GM18858 (cell line): ENCODE measurements around the gene PNPLA5.
"Not testable (repeated sequence)": the region's sequence is repeated elsewhere in the genome, so short reads cannot be mapped to it uniquely, and the experiment has no call there.

Experiments used
- ATAC-seq: cut with Tn5 transposase; IDR thresholded peaks from one replicate; pipeline ENCODE4 v1.9.1; 2021; ENCODE audit not compliant: unreplicated experiment

PNPLA5 gene

GRCh38 chr22:43882122-43882767, 9.6 kb downstream of the PNPLA5 start:
- no peak for ATAC-seq

DNA sequence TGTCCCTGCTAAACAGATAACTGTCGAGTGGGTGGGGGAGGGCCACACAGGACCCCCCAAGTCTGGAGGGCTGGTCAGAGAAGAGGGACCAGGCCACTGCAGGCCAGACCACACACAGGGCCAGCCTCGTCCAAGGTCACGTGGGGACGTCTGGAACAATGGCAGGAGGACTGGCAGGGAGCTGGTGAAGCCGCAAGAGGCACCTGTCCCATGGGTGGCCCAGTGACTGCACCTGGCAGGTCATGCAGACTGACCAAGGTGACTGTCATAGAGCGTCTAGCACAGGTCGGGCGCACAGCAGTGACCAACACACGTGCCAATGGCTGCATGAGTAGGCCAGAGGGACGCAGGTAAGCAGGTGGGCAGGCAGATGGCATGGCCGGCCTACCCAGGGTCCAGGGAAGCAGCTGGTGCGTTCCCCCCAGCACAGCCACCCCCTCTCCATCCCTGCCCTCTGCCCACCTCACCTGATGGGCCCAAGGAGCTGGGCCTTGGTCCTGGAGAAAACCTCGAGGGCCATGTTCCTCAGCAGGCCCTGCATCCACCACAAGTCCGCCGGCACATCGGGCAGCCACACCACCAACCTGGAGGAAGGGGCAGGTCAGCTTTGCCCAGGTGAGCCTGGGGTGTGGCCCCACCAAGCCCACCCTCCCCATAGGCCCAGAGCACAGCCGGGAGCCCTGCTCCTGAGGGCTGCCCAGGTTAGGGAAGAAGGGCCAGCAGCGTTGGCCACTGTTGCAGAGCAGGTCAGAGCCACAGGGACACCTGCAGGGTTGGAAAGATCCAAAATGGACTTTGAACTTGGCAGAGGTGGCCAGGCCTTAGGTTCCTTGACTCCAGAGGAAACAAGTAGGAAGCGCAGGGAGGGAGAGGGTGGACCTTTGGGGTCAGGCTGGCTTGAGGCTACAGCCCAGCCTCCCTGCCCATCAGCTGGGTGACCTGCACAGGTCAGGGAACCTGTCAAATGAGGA, 10.4 kb downstream of the PNPLA5 start:
- ATAC-seq: no peak

DNA sequence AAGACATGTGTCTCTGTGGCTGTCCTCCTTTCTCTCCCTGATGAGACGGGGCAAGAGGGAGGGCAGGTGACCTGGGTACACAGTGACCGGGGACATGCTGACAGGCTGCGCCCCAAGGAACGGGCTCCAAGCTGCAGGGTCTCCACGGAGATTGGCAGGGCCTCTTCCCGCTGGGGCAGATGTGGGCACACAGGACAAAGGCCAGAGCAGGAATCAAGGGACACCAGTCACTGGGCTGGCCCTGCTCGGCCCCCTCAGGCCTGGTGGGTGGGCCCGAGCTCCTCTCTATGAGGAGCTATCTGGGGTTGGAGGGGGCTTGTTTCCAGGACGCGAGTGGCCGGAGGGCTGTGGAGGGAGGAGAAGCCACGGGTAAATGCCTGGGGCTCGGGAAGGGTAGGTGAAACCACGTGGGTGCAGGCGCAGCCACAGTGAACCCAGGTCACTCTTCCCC, 11.2 kb downstream of the PNPLA5 start:
- no peak for ATAC-seq

- no peak for ATAC-seq
These were observed 11.8 kb downstream of the PNPLA5 start for GRCh38 chr22:43879901-43880540.

GRCh38 chr22:43878831-43879550, 12.8 kb downstream of the PNPLA5 start:
- ATAC-seq: no peak

DNA sequence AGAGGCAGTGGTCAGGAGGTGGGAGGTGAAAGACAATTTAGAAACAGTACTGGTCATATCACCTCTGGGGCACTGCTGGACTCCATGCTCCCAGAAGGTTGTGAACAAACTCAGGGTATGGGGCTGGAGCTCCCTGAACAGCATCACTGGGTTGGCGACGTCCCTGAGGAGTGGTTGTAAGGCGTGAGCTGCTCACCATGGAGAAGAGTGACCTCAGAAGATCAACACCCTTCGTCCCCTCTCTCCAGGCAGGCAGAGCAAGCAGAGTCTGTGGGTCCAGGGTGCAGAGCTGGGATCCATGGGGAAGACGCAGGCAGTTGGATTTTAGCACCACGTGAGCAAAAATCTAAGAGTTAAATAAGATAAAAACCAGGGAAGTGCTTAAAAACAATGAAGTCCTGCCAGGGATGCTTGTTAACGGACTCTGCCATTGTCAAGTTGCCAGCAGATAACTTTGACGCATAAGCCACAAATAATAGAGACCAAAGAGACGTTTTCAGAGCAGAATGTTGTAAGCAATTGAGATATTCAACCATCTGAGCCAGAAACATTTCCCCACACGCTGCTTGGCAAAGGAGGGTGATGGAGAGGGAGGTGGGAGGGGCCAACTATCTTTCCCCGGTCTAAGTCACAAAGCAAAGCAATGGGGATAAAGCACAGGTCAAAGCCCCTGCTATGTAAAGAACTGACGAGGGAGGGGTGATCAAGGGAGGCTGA, 13.6 kb downstream of the PNPLA5 start:
- ATAC-seq: no peak

DNA sequence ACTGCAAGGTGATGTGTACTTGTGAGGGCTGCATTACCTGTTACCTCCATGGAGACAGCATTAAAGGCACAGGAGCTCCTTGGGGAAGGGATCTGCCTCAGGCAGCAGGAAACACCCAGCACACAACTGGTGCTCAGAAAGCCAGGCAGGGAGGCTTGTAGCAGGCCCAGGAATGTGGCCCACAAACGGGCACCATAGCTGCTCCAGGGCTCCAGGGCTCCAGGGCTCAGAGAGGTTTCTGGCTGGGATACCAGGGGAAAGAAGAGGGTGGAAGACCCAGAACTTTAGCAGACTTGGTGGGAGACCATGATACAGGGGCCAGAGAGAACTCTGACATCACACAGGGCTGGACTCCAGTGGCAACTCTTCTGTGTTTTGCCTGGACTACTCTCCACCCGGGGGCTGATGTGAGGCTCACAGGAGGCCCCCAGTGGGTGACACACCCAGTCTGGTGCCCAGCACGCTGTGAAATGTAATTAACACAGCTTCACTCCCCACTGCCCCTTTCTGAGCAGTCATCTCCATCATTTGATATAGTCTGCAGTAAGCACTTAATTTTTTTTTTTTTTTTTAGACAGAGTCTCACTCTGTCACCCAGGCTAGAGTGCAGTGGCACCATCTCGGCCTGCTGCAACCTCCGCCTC, 14.8 kb downstream of the PNPLA5 start:
- no peak for ATAC-seq

- ATAC-seq: no peak
These were observed 22.0 kb downstream of the PNPLA5 start for GRCh38 chr22:43869799-43870198.

GRCh38 chr22:43869001-43869400, 22.8 kb downstream of the PNPLA5 start:
- ATAC-seq: not testable (repeated sequence)

DNA sequence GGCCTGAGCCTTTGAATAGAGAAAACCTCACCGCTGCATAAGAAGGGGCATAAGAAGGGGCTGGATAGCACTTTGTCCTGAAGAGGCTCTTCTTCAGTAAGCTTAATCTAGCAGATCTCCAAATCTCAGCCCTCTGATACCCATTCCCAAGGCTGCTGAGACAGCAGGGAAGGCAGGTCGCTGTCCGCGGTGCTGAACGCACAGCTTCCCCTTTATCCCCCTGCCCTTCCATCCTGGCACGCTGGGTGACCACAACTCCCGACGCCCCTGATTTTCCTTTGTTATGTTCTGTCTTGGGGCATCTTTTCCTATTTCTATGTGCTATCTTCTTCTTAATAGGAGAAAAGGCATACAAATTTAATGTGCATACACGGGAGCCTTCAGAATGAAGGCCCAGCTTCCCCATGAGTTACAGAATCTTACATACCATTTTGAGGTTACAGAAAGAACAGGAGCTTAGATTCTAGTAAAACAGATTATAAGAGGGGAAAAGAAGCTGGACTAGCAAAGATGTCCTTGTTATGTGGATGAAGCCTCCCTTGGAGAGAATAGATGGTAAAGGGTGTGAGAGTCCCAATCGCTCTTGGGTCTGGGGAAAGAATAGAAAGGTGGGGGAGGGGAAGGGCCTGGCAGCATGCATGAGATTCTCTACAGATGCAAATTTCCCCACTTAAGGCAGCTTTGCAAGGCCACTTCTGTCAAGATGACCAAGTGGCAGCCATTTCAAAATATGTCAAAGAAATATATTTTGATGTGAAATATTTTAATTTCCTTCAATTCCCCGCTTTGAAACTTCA, 23.8 kb downstream of the PNPLA5 start:
- no peak for ATAC-seq

GRCh38 chr22:43862882-43863202, 29.0 kb downstream of the PNPLA5 start:
- ATAC-seq: no peak

- ATAC-seq: no peak
These were observed 29.5 kb downstream of the PNPLA5 start, which contains the start of gene SULT4A1 for GRCh38 chr22:43862074-43862881. Gene SULT4A1 (minus strand): TSS chr22:43862513. CDS start chr22:43862382, 131 bp downstream.

- ATAC-seq: no peak
These were observed 30.3 kb downstream of the PNPLA5 start for GRCh38 chr22:43861529-43861928.

- no peak for ATAC-seq
These were observed 31.0 kb downstream of the PNPLA5 start for GRCh38 chr22:43860831-43861230.

GRCh38 chr22:43860126-43860525, 31.7 kb downstream of the PNPLA5 start:
- ATAC-seq: no peak

GRCh38 chr22:43859621-43860020, 32.2 kb downstream of the PNPLA5 start:
- no peak for ATAC-seq

GRCh38 chr22:43859176-43859575, 32.6 kb downstream of the PNPLA5 start:
- ATAC-seq: no peak
